GM19043 (cell line): ENCODE results near the gene PAMR1.
"Not testable (repeated sequence)": the region's sequence is repeated elsewhere in the genome, so short reads cannot be mapped to it uniquely, and the experiment has no call there.

Experiments used
- ATAC-seq: cut with Tn5 transposase; IDR thresholded peaks from one replicate; pipeline ENCODE4 v1.9.1; 2021; ENCODE audit warnings: low read depth; ENCODE audit not compliant: unreplicated experiment

The PAMR1 gene

GRCh38 chr11:35525501-35526175, at the start of gene PAMR1:
PAMR1 (minus strand) TSS chr11:35525616; CDS start chr11:35525585, 31 bp downstream.
- no peak for ATAC-seq

GRCh38 chr11:35571696-35572095, 46.3 kb upstream of the PAMR1 start:
- ATAC-seq = no peak

- no peak for ATAC-seq
Observed at GRCh38 chr11:35567737-35568465, 42.5 kb upstream of the PAMR1 start.

GRCh38 chr11:35566885-35567284, 41.5 kb upstream of the PAMR1 start:
- no peak for ATAC-seq

- ATAC-seq = no peak
Observed at GRCh38 chr11:35566181-35566580, 40.8 kb upstream of the PAMR1 start.

GRCh38 chr11:35564245-35564595, 38.8 kb upstream of the PAMR1 start:
- ATAC-seq = no peak

GRCh38 chr11:35563484-35564244, 38.2 kb upstream of the PAMR1 start:
- no peak for ATAC-seq

GRCh38 chr11:35559949-35560348, 34.5 kb upstream of the PAMR1 start:
- ATAC-seq = no peak

- ATAC-seq = no peak
Observed at GRCh38 chr11:35558513-35558912, 33.1 kb upstream of the PAMR1 start.

- no peak for ATAC-seq
Observed at GRCh38 chr11:35555488-35555887, 30.1 kb upstream of the PAMR1 start.

GRCh38 chr11:35554491-35555437, 29.3 kb upstream of the PAMR1 start:
- no peak for ATAC-seq

- no peak for ATAC-seq
Observed at GRCh38 chr11:35553831-35554230, 28.4 kb upstream of the PAMR1 start.

GRCh38 chr11:35553021-35553420, 27.6 kb upstream of the PAMR1 start:
- no peak for ATAC-seq

- no peak for ATAC-seq
Observed at GRCh38 chr11:35552616-35553015, 27.2 kb upstream of the PAMR1 start.

GRCh38 chr11:35550374-35551036, 25.1 kb upstream of the PAMR1 start:
- ATAC-seq = no peak

GRCh38 chr11:35549787-35550186, 24.4 kb upstream of the PAMR1 start:
- ATAC-seq = no peak

GRCh38 chr11:35548925-35549561, 23.6 kb upstream of the PAMR1 start:
- no peak for ATAC-seq

- ATAC-seq = not testable (repeated sequence)
Observed at GRCh38 chr11:35547995-35548394, 22.6 kb upstream of the PAMR1 start.

GRCh38 chr11:35546317-35546716, 20.9 kb upstream of the PAMR1 start:
- no peak for ATAC-seq
